ENCODE data around the gene TRIM67. TPM values are rescaled to one million over a fixed set of nuclear protein-coding genes. Genes with fewer than 3 reads are reported as not detected.

TRIM67 gene
- total RNA-seq, 1 donor from 2014 or later: not detected

GRCh38 chr1:231219422-231220401 is 57.9 kb downstream of the TRIM67 start:
- Histone ChIP-seq H3K4me1 (no peaks in the 10 kb centered on the region), H3K27ac (no peak overlapping the region), H3K4me3 (no peak overlapping the region), H3K36me3 (peaks cover 22% of the 10 kb centered on the region), H3K27me3 (no peaks in the 10 kb centered on the region), H3K9me3 (no peaks in the 10 kb centered on the region)
- no peak for DNase-seq
- no peak for ATAC-seq
- TF ChIP-seq CTCF (IDR thresholded peaks at IDR 0.05): no peak
- intact Hi-C loops (cut with DNase I): loop anchor here (10.0 kb wide), 1 partner anchor 425 kb away; no protein-coding TSS in a partner anchor

- Histone ChIP-seq H3K36me3 (peaks cover 33% of the 10 kb centered on the region), H3K4me3 (no peak overlapping the region), H3K27ac (no peak overlapping the region), H3K9me3 (no peaks in the 10 kb centered on the region), H3K27me3 (no peaks in the 10 kb centered on the region), H3K4me1 (no peaks in the 10 kb centered on the region)
- intact Hi-C loops (cut with DNase I): no loop called here
- TF ChIP-seq CTCF (IDR thresholded peaks at IDR 0.05): no peak
- no peak for ATAC-seq
- no peak for DNase-seq
Measured at GRCh38 chr1:231220801-231221200, 58.9 kb downstream of the TRIM67 start.

- no peak for TF ChIP-seq CTCF (IDR thresholded peaks at IDR 0.05)
- Histone ChIP-seq H3K27me3 (no peaks in the 10 kb centered on the region), H3K4me3 (no peak overlapping the region), H3K27ac (no peak overlapping the region), H3K36me3 (peaks cover 59% of the 10 kb centered on the region), H3K4me1 (no peaks in the 10 kb centered on the region), H3K9me3 (no peaks in the 10 kb centered on the region)
- intact Hi-C loops (cut with DNase I): no loop called here
- no peak for DNase-seq
- ATAC-seq: no peak
Measured at GRCh38 chr1:231226156-231226555, 64.3 kb downstream of the TRIM67 start.

- no peak for DNase-seq
- Histone ChIP-seq H3K4me3 (no peak overlapping the region), H3K9me3 (no peaks in the 10 kb centered on the region), H3K4me1 (peaks cover 4% of the 10 kb centered on the region), H3K27me3 (no peaks in the 10 kb centered on the region), H3K27ac (no peak overlapping the region), H3K36me3 (peaks cover 19% of the 10 kb centered on the region)
- TF ChIP-seq CTCF (IDR thresholded peaks at IDR 0.05): no peak
- ATAC-seq: no peak
- intact Hi-C loops (cut with DNase I): no loop called here
Measured at GRCh38 chr1:231231511-231231910, 69.7 kb downstream of the TRIM67 start.

GRCh38 chr1:231232870-231233734 is 71.2 kb downstream of the TRIM67 start:
- Histone ChIP-seq H3K4me1 (peaks cover 6% of the 10 kb centered on the region), H3K9me3 (no peaks in the 10 kb centered on the region), H3K36me3 (peaks cover 22% of the 10 kb centered on the region), H3K27me3 (no peaks in the 10 kb centered on the region), H3K27ac (no peak overlapping the region), H3K4me3 (no peak overlapping the region)
- no peak for TF ChIP-seq CTCF (IDR thresholded peaks at IDR 0.05)
- DNase-seq: no peak
- ATAC-seq: no peak
- intact Hi-C loops (cut with DNase I): no loop called here

All from upper lobe of right lung (tissue), 1 donor.